Measurements from ENCODE around the gene SF3B3. TPM values are rescaled to one million over a fixed set of nuclear protein-coding genes. Genes with fewer than 3 reads are reported as not detected.
A peak's percentile ranks its signal among the peaks of the same experiment; 100 is the strongest.

Gene SF3B3
- total RNA-seq, 4 donors from 2014 or later = 122 to 280 (median 174) TPM

- Histone ChIP-seq H3K4me1 (peaks cover 68% of the 10 kb centered on the region), H3K27me3 (no peaks in the 10 kb centered on the region), H3K27ac (peak overlapping the region; percentile 86), H3K4me3 (peak overlapping the region; percentile 20), H3K36me3 (no peaks in the 10 kb centered on the region), H3K9me3 (no peaks in the 10 kb centered on the region)
- TF ChIP-seq POLR2AphosphoS5 (IDR thresholded peaks at IDR 0.05) (no peak), EP300 (IDR thresholded peaks at IDR 0.05) (no peak), CTCF (IDR thresholded peaks at IDR 0.05) (no peak), POLR2A (IDR thresholded peaks at IDR 0.05) (no peak)
- DNase-seq (ENCODE audit: low spot score in 2 of 2) = no peak
- WGBS = 19% methylated on average over 10 of the region's 10 CpGs
These were observed 66.4 kb downstream of the SF3B3 start for GRCh38 chr16:70589998-70590471.

- peak overlapping the region; percentile 86 for H3K27ac ChIP-seq
- peak overlapping the region; percentile 20 for H3K4me3 ChIP-seq
- WGBS = 39% methylated on average over 13 of the region's 18 CpGs
These were observed 67.3 kb downstream of the SF3B3 start for GRCh38 chr16:70590722-70591415.

GRCh38 chr16:70591615-70592014 is 68.0 kb downstream of the SF3B3 start:
- TF ChIP-seq POLR2AphosphoS5 (IDR thresholded peaks at IDR 0.05) (no peak), CTCF (IDR thresholded peaks at IDR 0.05) (no peak), POLR2A (IDR thresholded peaks at IDR 0.05) (no peak), EP300 (IDR thresholded peaks at IDR 0.05) (no peak)
- Histone ChIP-seq H3K9me3 (no peaks in the 10 kb centered on the region), H3K27ac (peak overlapping the region; percentile 86), H3K36me3 (no peaks in the 10 kb centered on the region), H3K4me1 (peaks cover 70% of the 10 kb centered on the region), H3K4me3 (no peak overlapping the region), H3K27me3 (no peaks in the 10 kb centered on the region)
- DNase-seq (ENCODE audit: low spot score in 2 of 2) = no peak
- 59% methylated on average over 4 of the region's 4 CpGs for WGBS

More at GRCh38 chr16:70590722-70591415, 67.3 kb downstream of the SF3B3 start:
- Histone ChIP-seq H3K9me3 (no peaks in the 10 kb centered on the region), H3K36me3 (no peaks in the 10 kb centered on the region), H3K4me1 (peaks cover 70% of the 10 kb centered on the region), H3K27me3 (no peaks in the 10 kb centered on the region)
- DNase-seq (ENCODE audit: low spot score in 2 of 2) = no peak
- TF ChIP-seq EP300 (IDR thresholded peaks at IDR 0.05) = no peak
- no peak for TF ChIP-seq CTCF (IDR thresholded peaks at IDR 0.05)
- TF ChIP-seq POLR2AphosphoS5 (IDR thresholded peaks at IDR 0.05) = no peak
- no peak for TF ChIP-seq POLR2A (IDR thresholded peaks at IDR 0.05)

GRCh38 chr16:70592106-70592571 is 68.5 kb downstream of the SF3B3 start:
- DNase-seq (ENCODE audit: low spot score in 2 of 2) = no peak
- peak overlapping the region; percentile 86 for H3K27ac ChIP-seq
- TF ChIP-seq EP300 (IDR thresholded peaks at IDR 0.05) = no peak
- TF ChIP-seq POLR2A (IDR thresholded peaks at IDR 0.05) = no peak
- TF ChIP-seq POLR2AphosphoS5 (IDR thresholded peaks at IDR 0.05) = no peak
- TF ChIP-seq CTCF (IDR thresholded peaks at IDR 0.05) = no peak
- H3K27me3 ChIP-seq = no peaks in the 10 kb centered on the region
- H3K9me3 ChIP-seq = no peaks in the 10 kb centered on the region
- WGBS = 10% methylated on average over 5 of the region's 5 CpGs
- no peak overlapping the region for H3K4me3 ChIP-seq
- peaks cover 70% of the 10 kb centered on the region for H3K4me1 ChIP-seq
- H3K36me3 ChIP-seq = no peaks in the 10 kb centered on the region

- DNase-seq (ENCODE audit: low spot score in 2 of 2) = no peak
- no peaks in the 10 kb centered on the region for H3K9me3 ChIP-seq
- no peak overlapping the region for H3K27ac ChIP-seq
- no peaks in the 10 kb centered on the region for H3K36me3 ChIP-seq
- TF ChIP-seq POLR2AphosphoS5 (IDR thresholded peaks at IDR 0.05) = no peak
- no peak for TF ChIP-seq CTCF (IDR thresholded peaks at IDR 0.05)
- TF ChIP-seq POLR2A (IDR thresholded peaks at IDR 0.05) = no peak
- no peak for TF ChIP-seq EP300 (IDR thresholded peaks at IDR 0.05)
- no peaks in the 10 kb centered on the region for H3K27me3 ChIP-seq
- peaks cover 61% of the 10 kb centered on the region for H3K4me1 ChIP-seq
- 94% methylated on average over 1 of the region's 1 CpG for WGBS
- no peak overlapping the region for H3K4me3 ChIP-seq
These were observed 69.9 kb downstream of the SF3B3 start for GRCh38 chr16:70593544-70593943.

All from suprapubic skin (tissue), 4 donors.